H9 (cell line): ENCODE measurements around the gene EPHA2. TPM values are rescaled to one million over a fixed set of nuclear protein-coding genes. Genes with fewer than 3 reads are reported as not detected.

Experiments
- DNase-seq: peaks from one replicate; pipeline ENCODE4 v3.0.0-alpha.2; 2017
- H2AFZ ChIP-seq: one replicate; pipeline ENCODE4 v1.6.1; 2013; ENCODE audit warnings: mild to moderate bottlenecking, low read length, control low read depth, moderate library complexity
- H2AK5ac ChIP-seq: 2 replicates; pipeline ENCODE4 v1.6.1; 2013; ENCODE audit warnings: low read length, control low read depth, mixed read lengths; ENCODE audit not compliant: insufficient read length
- H2BK120ac ChIP-seq: one replicate; pipeline ENCODE4 v1.6.1; 2013; ENCODE audit warnings: low read depth, mild to moderate bottlenecking, low read length, control low read depth, inconsistent platforms; ENCODE audit not compliant: poor library complexity, severe bottlenecking
- H2BK12ac ChIP-seq: 2 replicates; pipeline ENCODE4 v1.6.1; 2013; ENCODE audit warnings: low read length, control low read depth, mixed read lengths, low read depth; ENCODE audit not compliant: insufficient read length
- H2BK15ac ChIP-seq: 2 replicates; pipeline ENCODE4 v1.6.1; 2013; ENCODE audit warnings: low read depth, low read length, control low read depth
- H2BK20ac ChIP-seq: one replicate; pipeline ENCODE4 v1.6.1; 2013; ENCODE audit warnings: low read depth, mild to moderate bottlenecking, low read length, control low read depth, inconsistent platforms; ENCODE audit not compliant: poor library complexity, severe bottlenecking
- H2BK5ac ChIP-seq: 2 replicates; pipeline ENCODE4 v1.6.1; 2013; ENCODE audit warnings: low read length, control low read depth, mixed read lengths; ENCODE audit not compliant: insufficient read length
- H3K14ac ChIP-seq: 2 replicates; pipeline ENCODE4 v1.6.1; 2013; ENCODE audit warnings: low read length, control low read depth; ENCODE audit not compliant: insufficient read depth
- H3K18ac ChIP-seq: 2 replicates; pipeline ENCODE4 v1.6.1; 2013; ENCODE audit warnings: low read depth, mild to moderate bottlenecking, mixed read lengths, low read length, control low read depth; ENCODE audit not compliant: insufficient read length
- H3K23ac ChIP-seq: 2 replicates; pipeline ENCODE4 v1.6.1; 2013; ENCODE audit warnings: low read length, control low read depth, mixed read lengths, low read depth; ENCODE audit not compliant: insufficient read length
- H3K23me2 ChIP-seq: 2 replicates; pipeline ENCODE4 v1.6.1; 2013; ENCODE audit warnings: low read depth, mild to moderate bottlenecking, mixed read lengths, low read length, control low read depth; ENCODE audit not compliant: insufficient read length, poor library complexity, severe bottlenecking
- H3K27ac ChIP-seq: 2 replicates; pipeline ENCODE4 v1.5.1; 2013; ENCODE audit warnings: low read length, control low read depth, mixed read lengths, low read depth; ENCODE audit not compliant: insufficient read length
- H3K27me3 ChIP-seq: 2 replicates; pipeline ENCODE4 v1.6.1; 2013; ENCODE audit warnings: low read length, control low read depth, inconsistent platforms; ENCODE audit not compliant: insufficient read depth
- H3K4ac ChIP-seq: 2 replicates; pipeline ENCODE4 v1.6.1; 2013; ENCODE audit warnings: low read depth, mild to moderate bottlenecking, control low read depth, inconsistent platforms, low read length, moderate library complexity
- H3K4me1 ChIP-seq: 2 replicates; pipeline ENCODE4 v1.6.1; 2013; ENCODE audit warnings: low read length, control low read depth, inconsistent platforms; ENCODE audit not compliant: insufficient read depth
- H3K4me2 ChIP-seq: 2 replicates; pipeline ENCODE4 v1.6.1; 2013; ENCODE audit warnings: low read length, control low read depth, mixed read lengths; ENCODE audit not compliant: insufficient read length, insufficient read depth
- H3K56ac ChIP-seq: 2 replicates; pipeline ENCODE4 v1.6.1; 2013; ENCODE audit warnings: low read depth, mild to moderate bottlenecking, mixed read lengths, low read length, control low read depth; ENCODE audit not compliant: insufficient read length
- H3K79me1 ChIP-seq: 2 replicates; pipeline ENCODE4 v1.6.1; 2013; ENCODE audit warnings: low read depth, mild to moderate bottlenecking, moderate library complexity, low read length, control low read depth, inconsistent platforms; ENCODE audit not compliant: insufficient read depth, poor library complexity, severe bottlenecking
- H3K79me2 ChIP-seq: 2 replicates; pipeline ENCODE4 v1.6.1; 2013; ENCODE audit warnings: low read length, control low read depth, inconsistent platforms; ENCODE audit not compliant: insufficient read depth
- H3K9ac ChIP-seq: 2 replicates; pipeline ENCODE4 v1.6.1; 2013; ENCODE audit warnings: low read length, control low read depth, mixed read lengths; ENCODE audit not compliant: insufficient read length; ENCODE audit errors: extremely low read depth
- H3K9me3 ChIP-seq: one replicate; pipeline ENCODE4 v1.6.1; 2013; ENCODE audit warnings: low read depth, low read length, inconsistent platforms; ENCODE audit not compliant: control insufficient read depth
- H3T11ph ChIP-seq: one replicate; pipeline ENCODE4 v1.6.1; 2013; ENCODE audit warnings: mild to moderate bottlenecking, low read length, control low read depth, inconsistent platforms
- H4K20me1 ChIP-seq: one replicate; pipeline ENCODE4 v1.6.1; 2013; ENCODE audit not compliant: control insufficient read depth, insufficient read length, insufficient read depth
- H4K5ac ChIP-seq: 2 replicates; pipeline ENCODE4 v1.6.1; 2013; ENCODE audit warnings: low read depth, mild to moderate bottlenecking, mixed read lengths, low read length, control low read depth; ENCODE audit not compliant: insufficient read length
- H4K8ac ChIP-seq: replicated peaks from 2 replicates; pipeline ENCODE4 v1.6.1; 2013; ENCODE audit warnings: low read length, control low read depth, mixed read lengths, low read depth; ENCODE audit not compliant: insufficient read length
- H4K91ac ChIP-seq: 2 replicates; pipeline ENCODE4 v1.6.1; 2013; ENCODE audit warnings: low read depth, mild to moderate bottlenecking, moderate library complexity, mixed read lengths, low read length, control low read depth; ENCODE audit not compliant: insufficient read length
- H3K27ac Mint-ChIP-seq, 3 experiments: 2 replicates in 2 of 3; 3 replicates in 1 of 3; pipeline ENCODE4 v1.8.0; 2020 to 2021; ENCODE audit warnings: mixed read lengths in 3 of 3, mild to moderate bottlenecking in 1 of 3, moderate library complexity in 1 of 3
- H3K27me3 Mint-ChIP-seq: 2 replicates; pipeline ENCODE4 v1.8.0; 2021; ENCODE audit warnings: low read depth, mild to moderate bottlenecking, moderate library complexity, mixed read lengths
- H3K36me3 Mint-ChIP-seq, 3 experiments: 2 replicates in 2 of 3; 3 replicates in 1 of 3; pipeline ENCODE4 v1.8.0; 2020 to 2021; ENCODE audit warnings: low read depth in 3 of 3, mixed read lengths in 3 of 3; ENCODE audit not compliant: insufficient read depth in 1 of 3
- H3K4me1 Mint-ChIP-seq, 2 experiments: 2 replicates each; pipeline ENCODE4 v1.8.0; 2020; ENCODE audit warnings: mixed read lengths in 2 of 2
- H3K4me3 Mint-ChIP-seq, 2 experiments: 2 replicates in 1 of 2; 3 replicates in 1 of 2; pipeline ENCODE4 v1.8.0; 2020 to 2021; ENCODE audit warnings: mild to moderate bottlenecking in 2 of 2, mixed read lengths in 2 of 2, moderate library complexity in 1 of 2
- H3K9me3 Mint-ChIP-seq, 2 experiments: 2 replicates in 1 of 2; 3 replicates in 1 of 2; pipeline ENCODE4 v1.8.0; 2020; ENCODE audit warnings: mild to moderate bottlenecking in 2 of 2, mixed read lengths in 2 of 2, moderate library complexity in 1 of 2
- CTCF ChIP-seq: fragments of 200-600 bp; sonication (generic); conservative IDR thresholded peaks from 3 replicates; pipeline ENCODE4 v1.8.0; 2021; ENCODE audit warnings: antibody characterized with exemption, mild to moderate bottlenecking
- WGBS: extraction: QIAGEN DNeasy Blood & Tissue Kit; methylation state at CpG from one replicate; pipeline ENCODE4 v1.1.7; 2013; ENCODE audit warnings: missing lambda C conversion rate, low lambda C conversion rate, mixed read lengths; ENCODE audit not compliant: insufficient read length; ENCODE audit errors: extremely low coverage; 5-methylcytosine and 5-hydroxymethylcytosine counted together
- total RNA-seq: library from RNA; stranded (reverse); gene quantifications from 2 replicates; pipeline ENCODE4 v1.2.1, GENCODE V29; 2021

Gene EPHA2
- total RNA-seq, 1 experiment from 2014 or later = 33.1 TPM

- no peak overlapping the region for H2BK120ac ChIP-seq
- H2BK5ac ChIP-seq = no peak overlapping the region
- no peak for TF ChIP-seq CTCF
- H2AFZ ChIP-seq = no peak overlapping the region
- no peak overlapping the region for H2BK12ac ChIP-seq
- no peak overlapping the region for H4K8ac ChIP-seq
- no peak overlapping the region for H3K27ac ChIP-seq
- no CpG with 5 or more reads among the region's 6 CpGs for WGBS
- H3K14ac ChIP-seq = no peak overlapping the region
- no peaks in the 10 kb centered on the region for H3K27me3 ChIP-seq
- H3K4me2 ChIP-seq = no peak overlapping the region
- H3K4me1 ChIP-seq = peaks cover 10% of the 10 kb centered on the region; the same call in 1 of the 2 replicates
- H2BK15ac ChIP-seq = no peak overlapping the region
- no peak overlapping the region for H3K9ac ChIP-seq
- no peak for DNase-seq
- no peaks in the 10 kb centered on the region; a peak in 1 of 5 replicates for H3K9me3 Mint-ChIP-seq
- H2BK20ac ChIP-seq = no peak overlapping the region
- no peaks in the 10 kb centered on the region for H4K20me1 ChIP-seq
- no peaks in the 10 kb centered on the region for H3K9me3 ChIP-seq
- no peak overlapping the region for H4K5ac ChIP-seq
- peaks cover 82 to 86% of the 10 kb centered on the region in 2 experiments for H3K4me1 Mint-ChIP-seq
- no peak overlapping the region for H3K56ac ChIP-seq
- peak overlapping the region in 1 of 3 experiments; percentile 49; a peak in 1 of 7 replicates for H3K27ac Mint-ChIP-seq
- H3T11ph ChIP-seq = no peak overlapping the region
- H3K23me2 ChIP-seq = no peaks in the 10 kb centered on the region
- H3K36me3 Mint-ChIP-seq = peaks cover 8 to 17% (median 10%) of the 10 kb centered on the region in 3 experiments; a peak in 5 of 7 replicates
- H3K23ac ChIP-seq = no peak overlapping the region
- H3K4ac ChIP-seq = no peak overlapping the region
- no peak overlapping the region for H3K18ac ChIP-seq
- no peaks in the 10 kb centered on the region for H3K79me1 ChIP-seq
- H2AK5ac ChIP-seq = no peak overlapping the region
- no peak overlapping the region for H3K4me3 Mint-ChIP-seq
- H3K27me3 Mint-ChIP-seq = peaks cover 2% of the 10 kb centered on the region; the same call in 1 of the 2 replicates
- H4K91ac ChIP-seq = no peak overlapping the region
- H3K79me2 ChIP-seq = no peaks in the 10 kb centered on the region
These were observed 36.4 kb downstream of the EPHA2 start for GRCh38 chr1:16119504-16119903.
